NCI-H69 (cell line): ENCODE measurements around the gene SESN3.

ENCODE experiments used
- DNase-seq: peaks from one replicate; lab custom pipeline; 2025; lab: John Stamatoyannopoulos, UW

Gene SESN3

DNA sequence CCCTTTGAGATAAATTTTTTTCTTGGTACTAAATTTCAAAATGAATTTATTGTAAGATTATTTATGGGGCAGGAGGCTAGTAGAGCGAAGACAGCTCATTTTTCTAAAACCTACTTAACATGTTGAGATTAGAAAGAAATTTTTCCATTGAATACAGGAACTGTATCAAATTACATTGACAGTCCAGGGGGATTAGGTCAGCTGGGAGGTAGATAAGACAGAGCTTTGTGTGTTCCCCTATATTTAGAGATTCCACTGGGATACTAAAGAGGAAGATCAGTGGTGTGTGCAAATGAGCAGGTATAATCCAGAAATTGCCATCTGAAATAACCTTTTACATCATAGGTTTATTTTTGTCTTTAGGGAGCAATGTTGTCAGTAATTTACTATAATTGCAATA lies 109.3 kb downstream of the SESN3 start:
- DNase-seq = peak; percentile 36

DNA sequence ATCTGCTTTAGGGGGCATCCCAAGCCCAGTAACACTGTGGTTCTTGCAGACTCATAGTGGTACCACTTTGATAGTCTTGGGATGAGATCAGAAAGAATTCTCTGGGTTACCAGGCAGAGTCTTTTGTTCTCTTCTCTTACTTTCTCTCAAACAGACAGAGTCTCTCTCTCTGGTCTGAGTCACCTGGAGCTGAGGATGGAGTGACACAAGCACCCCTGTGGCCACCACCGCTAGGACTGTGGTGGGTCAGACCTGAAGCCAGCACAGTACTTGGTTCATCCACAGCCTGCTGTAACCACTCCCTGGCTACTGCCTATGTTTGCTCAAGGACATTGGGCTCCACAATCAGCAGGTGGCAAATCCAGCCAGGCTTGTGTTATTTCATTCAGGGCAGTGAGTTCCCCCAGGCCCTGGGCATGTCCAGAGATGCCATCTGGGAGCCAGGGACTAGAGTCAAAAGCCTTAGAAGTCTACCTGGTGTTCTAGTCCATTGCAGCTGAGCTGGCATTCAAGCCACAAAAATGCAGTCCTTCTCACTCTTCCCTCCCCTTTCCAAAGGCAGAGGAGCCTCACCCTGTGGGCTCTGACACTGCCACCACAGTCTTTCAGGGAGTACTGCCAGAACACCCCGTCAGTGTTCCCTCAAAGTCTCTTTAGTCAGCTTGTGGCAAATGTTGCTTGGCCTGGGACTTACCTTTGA lies 111.5 kb downstream of the SESN3 start:
- peak; percentile 28 for DNase-seq

DNA sequence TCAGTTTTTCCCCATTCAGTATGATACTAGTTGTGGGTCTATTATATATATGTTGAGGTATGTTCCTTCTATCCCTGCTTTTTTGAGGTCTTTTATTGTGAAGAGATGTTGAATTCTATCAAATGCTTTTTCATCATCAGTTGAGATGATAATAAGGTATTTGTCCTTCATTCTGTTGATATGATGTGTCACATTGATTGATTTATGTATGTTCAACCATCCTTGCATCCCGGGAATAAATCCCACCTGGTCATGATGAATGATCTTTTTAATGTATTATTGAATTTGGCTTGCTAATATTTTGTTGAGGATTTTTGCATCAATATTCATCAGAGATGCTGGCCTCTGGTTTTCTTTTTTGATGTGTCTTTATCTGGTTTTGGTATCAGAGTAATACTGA lies 115.4 kb downstream of the SESN3 start:
- no peak for DNase-seq
